ENCODE results near the gene GABRD.
"Not testable (repeated sequence)": the region's sequence is repeated elsewhere in the genome, so short reads cannot be mapped to it uniquely, and the experiment has no call there.

Gene GABRD

DNA sequence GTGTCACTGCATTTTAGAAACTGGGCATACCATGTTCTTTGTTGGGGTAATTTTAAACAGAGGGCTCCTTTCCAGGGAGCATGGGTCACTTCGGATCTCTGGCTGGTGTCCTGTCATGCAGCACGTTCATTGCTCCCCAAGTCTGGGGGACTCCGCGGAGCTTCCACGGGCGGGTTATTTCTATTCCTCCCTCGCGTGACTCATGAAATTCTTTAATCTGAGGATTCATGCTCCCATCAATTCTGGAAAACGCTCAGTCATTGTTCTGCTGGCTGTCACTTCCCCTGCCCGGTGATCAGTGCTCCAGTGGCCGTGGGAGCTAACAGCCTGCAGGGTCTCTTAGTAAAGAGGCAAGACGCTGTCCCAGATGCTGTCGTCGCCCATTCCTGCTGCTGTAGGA lies 43.6 kb upstream of the GABRD start:
- no peak for TF ChIP-seq POU2F2 (IDR thresholded peaks at IDR 0.05; ENCODE audit: low read depth, low read length)
- no peak for TF ChIP-seq SPI1 (IDR thresholded peaks at IDR 0.05; ENCODE audit: low read depth, low read length)
- no peak for TF ChIP-seq POLR2A (IDR thresholded peaks at IDR 0.05; ENCODE audit: low read depth, low read length)
- TF ChIP-seq PAX5 (IDR thresholded peaks at IDR 0.05; ENCODE audit: insufficient read depth, low read length, severe bottlenecking) = no peak
- TF ChIP-seq POLR2AphosphoS5 (IDR thresholded peaks at IDR 0.05; ENCODE audit: low read depth, low read length) = no peak
- no peak for TF ChIP-seq TAF1 (IDR thresholded peaks at IDR 0.05; ENCODE audit: low read depth, low read length)
- FAIRE-seq (no peak), DNase-seq (ENCODE audit: insufficient read length, low spot score) (no peak)

DNA sequence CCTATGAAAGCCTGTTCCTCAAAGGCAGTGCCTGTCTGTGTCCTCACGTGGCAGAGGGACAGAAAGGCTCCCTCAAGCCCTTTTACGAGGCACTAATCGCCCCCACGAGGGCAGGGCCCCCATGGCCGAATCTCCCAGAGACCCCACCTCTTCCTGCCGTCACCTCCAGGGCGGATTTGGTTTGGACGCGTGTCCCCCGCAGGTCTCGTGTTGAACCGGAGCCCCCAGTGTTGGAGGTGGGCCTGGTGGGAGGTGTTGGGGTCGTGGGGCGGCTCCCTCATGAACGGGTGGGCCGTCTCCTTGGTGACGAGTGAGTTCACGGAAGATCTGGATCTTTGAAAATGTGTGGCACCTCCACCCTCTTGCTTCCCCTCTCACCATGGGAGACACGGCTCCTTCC lies 43.1 kb upstream of the GABRD start:
- TF ChIP-seq POU2F2 (IDR thresholded peaks at IDR 0.05; ENCODE audit: low read depth, low read length) = no peak
- TF ChIP-seq SPI1 (IDR thresholded peaks at IDR 0.05; ENCODE audit: low read depth, low read length) = no peak
- TF ChIP-seq POLR2AphosphoS5 (IDR thresholded peaks at IDR 0.05; ENCODE audit: low read depth, low read length) = no peak
- TF ChIP-seq POLR2A (IDR thresholded peaks at IDR 0.05; ENCODE audit: low read depth, low read length) = no peak
- no peak for TF ChIP-seq TAF1 (IDR thresholded peaks at IDR 0.05; ENCODE audit: low read depth, low read length)
- no peak for FAIRE-seq

DNA sequence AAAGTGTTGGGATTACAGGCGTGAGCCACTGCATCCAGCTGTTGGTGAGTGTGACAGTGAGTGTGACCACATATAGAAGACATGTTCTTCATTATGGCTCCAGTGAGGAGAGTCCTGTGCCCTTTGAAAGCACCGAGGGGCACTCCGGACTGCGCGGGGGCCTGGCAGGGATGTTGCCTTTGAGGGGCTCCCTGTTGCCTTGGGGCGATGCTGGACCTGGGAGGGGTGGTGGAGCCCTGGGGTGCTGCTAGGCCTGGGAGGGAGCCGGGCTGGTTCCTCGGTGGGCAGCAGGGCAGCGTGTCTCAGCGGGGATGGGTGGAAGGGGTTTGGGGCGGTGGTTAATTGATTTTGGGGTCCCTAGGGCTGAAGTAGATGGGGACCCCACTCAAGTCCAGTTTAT lies 41.0 kb upstream of the GABRD start:
- no peak for FAIRE-seq

More for the DNA sequence above, 43.1 kb upstream of the GABRD start:
- DNase-seq (ENCODE audit: insufficient read length, low spot score) = no peak

DNA sequence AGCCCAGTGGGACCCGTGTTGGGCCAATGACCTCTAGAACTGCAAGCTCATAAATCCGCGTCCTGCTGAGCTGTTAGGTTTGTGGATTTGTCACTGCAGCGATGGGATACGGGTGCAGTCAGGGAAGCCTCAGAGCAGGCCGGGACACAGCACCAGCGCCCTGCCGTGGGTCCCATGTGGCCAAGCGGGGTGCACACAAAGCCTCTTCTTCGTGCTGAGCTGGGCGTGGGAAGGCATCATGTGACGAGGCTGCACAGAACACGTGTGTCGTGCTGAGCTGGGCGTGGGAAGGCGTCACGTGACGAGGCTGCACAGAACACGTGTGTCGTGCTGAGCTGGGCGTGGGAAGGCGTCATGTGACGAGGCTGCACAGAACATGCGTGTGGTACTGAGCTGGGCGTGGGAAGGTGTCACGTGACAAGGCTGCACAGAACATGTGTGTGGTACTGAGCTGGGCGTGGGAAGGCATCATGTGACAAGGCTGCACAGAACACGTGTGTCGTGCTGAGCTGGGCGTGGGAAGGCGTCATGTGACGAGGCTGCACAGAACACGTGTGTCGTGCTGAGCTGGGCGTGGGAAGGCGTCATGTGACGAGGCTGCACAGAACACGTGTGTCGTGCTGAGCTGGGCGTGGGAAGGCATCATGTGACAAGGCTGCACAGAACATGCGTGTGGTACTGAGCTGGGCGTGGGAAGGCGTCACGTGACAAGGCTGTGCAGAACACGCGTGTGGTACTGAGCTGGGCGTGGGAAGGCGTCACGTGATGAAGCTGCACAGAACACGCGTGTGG lies 40.3 kb upstream of the GABRD start:
- FAIRE-seq; DNase-seq (ENCODE audit: insufficient read length, low spot score): not testable (repeated sequence)

More for the DNA sequence above, 41.0 kb upstream of the GABRD start:
- no peak for DNase-seq (ENCODE audit: insufficient read length, low spot score)
- TF ChIP-seq SPI1 (IDR thresholded peaks at IDR 0.05; ENCODE audit: low read depth, low read length) (no peak), TAF1 (IDR thresholded peaks at IDR 0.05; ENCODE audit: low read depth, low read length) (no peak), POU2F2 (IDR thresholded peaks at IDR 0.05; ENCODE audit: low read depth, low read length) (no peak)

DNA sequence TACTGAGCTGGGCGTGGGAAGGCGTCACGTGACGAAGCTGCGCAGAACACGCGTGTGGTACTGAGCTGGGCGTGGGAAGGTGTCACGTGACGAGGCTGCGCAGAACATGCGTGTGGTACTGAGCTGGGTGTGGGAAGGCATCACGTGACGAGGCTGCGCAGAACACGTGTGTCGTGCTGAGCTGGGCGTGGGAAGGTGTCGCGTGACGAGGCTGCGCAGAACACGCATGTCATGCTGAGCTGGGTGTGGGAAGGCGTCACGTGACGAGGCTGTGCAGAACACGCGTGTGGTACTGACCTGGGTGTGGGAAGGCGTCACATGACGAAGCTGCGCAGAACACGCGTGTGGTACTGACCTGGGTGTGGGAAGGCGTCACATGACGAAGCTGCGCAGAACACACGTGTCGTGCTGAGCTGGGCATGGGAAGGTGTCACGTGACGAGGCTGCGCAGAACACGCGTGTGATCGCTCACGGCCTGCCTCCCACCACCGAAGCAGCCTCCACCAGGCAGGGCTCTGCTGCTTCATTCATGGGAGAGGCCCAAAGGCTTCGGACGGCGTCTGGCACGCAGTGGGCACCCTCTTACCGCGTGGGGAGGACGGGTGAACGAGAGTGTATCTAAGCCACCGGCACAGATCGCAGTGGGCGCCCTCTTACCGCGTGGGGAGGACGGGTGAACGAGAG lies 39.5 kb upstream of the GABRD start:
- TF ChIP-seq POU2F2 (IDR thresholded peaks at IDR 0.05; ENCODE audit: low read depth, low read length) (no peak), TAF1 (IDR thresholded peaks at IDR 0.05; ENCODE audit: low read depth, low read length) (no peak), POLR2AphosphoS5 (IDR thresholded peaks at IDR 0.05; ENCODE audit: low read depth, low read length) (no peak), POLR2A (IDR thresholded peaks at IDR 0.05; ENCODE audit: low read depth, low read length) (no peak), SPI1 (IDR thresholded peaks at IDR 0.05; ENCODE audit: low read depth, low read length) (no peak), PAX5 (IDR thresholded peaks at IDR 0.05; ENCODE audit: insufficient read depth, low read length, severe bottlenecking) (no peak)
- FAIRE-seq (no peak), DNase-seq (ENCODE audit: insufficient read length, low spot score) (no peak)

DNA sequence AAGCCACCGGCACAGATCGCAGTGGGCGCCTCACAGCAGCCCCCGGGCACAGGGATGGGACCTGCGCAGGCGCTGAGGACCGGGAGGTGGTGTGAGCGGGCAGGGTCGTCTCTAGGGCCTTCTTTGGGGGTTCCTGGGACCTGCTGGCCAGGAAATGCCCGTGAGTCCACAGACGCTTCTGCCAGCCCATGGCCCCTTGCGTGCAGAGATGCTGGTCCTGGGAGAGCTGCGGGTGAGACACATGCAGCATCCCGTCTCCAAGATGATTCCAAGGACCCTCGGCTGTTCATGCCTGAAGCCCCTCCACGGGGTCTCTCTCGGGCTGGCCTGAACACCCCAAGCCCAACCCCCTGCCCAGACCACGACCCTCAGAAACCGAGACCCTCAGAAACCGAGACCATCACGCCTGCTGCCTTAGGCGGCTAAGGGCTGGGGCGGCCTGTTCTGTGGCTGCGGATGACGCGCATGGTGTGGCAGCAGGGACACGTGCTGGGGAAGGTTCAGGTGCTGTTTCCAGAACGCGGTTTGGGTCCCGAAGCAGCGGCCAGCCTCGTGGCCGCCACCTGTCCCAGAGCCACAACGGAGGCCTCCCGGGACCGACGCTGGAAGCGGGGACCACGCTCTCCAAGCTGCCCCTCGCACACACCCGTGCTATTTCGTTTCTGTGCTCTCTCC lies 38.5 kb upstream of the GABRD start:
- TF ChIP-seq SPI1 (IDR thresholded peaks at IDR 0.05; ENCODE audit: low read depth, low read length) (no peak), POU2F2 (IDR thresholded peaks at IDR 0.05; ENCODE audit: low read depth, low read length) (no peak), POLR2A (IDR thresholded peaks at IDR 0.05; ENCODE audit: low read depth, low read length) (no peak), PAX5 (IDR thresholded peaks at IDR 0.05; ENCODE audit: insufficient read depth, low read length, severe bottlenecking) (no peak), POLR2AphosphoS5 (IDR thresholded peaks at IDR 0.05; ENCODE audit: low read depth, low read length) (no peak), TAF1 (IDR thresholded peaks at IDR 0.05; ENCODE audit: low read depth, low read length) (no peak)
- no peak for DNase-seq (ENCODE audit: insufficient read length, low spot score)
- FAIRE-seq = no peak

DNA sequence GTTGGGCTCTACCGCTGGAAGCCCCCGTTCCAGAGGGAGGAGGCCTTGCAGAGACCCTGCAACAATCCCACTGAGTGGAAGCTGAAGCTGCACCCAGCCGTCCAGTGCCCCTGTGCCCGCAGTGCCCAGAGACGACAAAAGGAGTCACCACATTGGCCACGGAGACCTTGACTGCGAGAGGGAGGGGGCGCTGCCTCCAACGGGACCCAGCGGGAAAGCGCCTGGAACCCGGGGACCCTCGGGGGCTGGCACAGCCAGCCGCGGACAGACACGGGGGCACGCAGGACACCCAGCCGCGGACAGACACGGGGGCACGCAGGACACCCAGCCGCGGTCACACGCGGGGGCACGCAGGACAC lies 38.0 kb upstream of the GABRD start:
- no peak for DNase-seq (ENCODE audit: insufficient read length, low spot score)
- no peak for TF ChIP-seq POU2F2 (IDR thresholded peaks at IDR 0.05; ENCODE audit: low read depth, low read length)
- TF ChIP-seq PAX5 (IDR thresholded peaks at IDR 0.05; ENCODE audit: insufficient read depth, low read length, severe bottlenecking) = no peak
- no peak for TF ChIP-seq SPI1 (IDR thresholded peaks at IDR 0.05; ENCODE audit: low read depth, low read length)
- TF ChIP-seq TAF1 (IDR thresholded peaks at IDR 0.05; ENCODE audit: low read depth, low read length) = no peak
- no peak for TF ChIP-seq POLR2A (IDR thresholded peaks at IDR 0.05; ENCODE audit: low read depth, low read length)
- no peak for TF ChIP-seq POLR2AphosphoS5 (IDR thresholded peaks at IDR 0.05; ENCODE audit: low read depth, low read length)
- no peak for FAIRE-seq

DNA sequence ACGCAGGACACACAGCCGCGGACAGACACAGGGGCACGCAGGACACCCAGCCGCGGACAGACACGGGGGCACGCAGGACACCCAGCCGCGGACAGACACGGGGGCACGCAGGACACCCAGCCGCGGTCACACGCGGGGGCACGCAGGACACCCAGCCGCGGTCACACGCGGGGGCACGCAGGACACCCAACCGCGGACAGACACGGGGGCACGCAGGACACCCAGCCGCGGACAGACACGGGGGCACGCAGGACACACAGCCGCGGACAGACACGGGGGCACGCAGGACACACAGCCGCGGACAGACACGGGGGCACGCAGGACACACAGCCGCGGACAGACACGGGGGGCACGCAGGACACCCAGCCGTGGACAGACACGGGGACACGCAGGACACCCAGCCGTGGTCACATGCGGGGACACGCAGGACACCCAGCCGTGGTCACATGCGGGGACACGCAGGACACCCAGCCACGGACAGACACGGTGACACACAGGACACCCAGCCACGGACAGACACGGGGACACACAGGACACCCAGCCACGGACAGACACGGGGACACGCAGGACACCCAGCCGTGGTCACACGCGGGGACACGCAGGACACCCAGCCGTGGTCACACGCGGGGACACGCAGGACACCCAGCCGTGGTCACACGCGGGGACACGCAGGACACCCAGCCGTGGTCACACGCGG lies 37.4 kb upstream of the GABRD start:
- not testable (repeated sequence) for FAIRE-seq; DNase-seq (ENCODE audit: insufficient read length, low spot score)

- TF ChIP-seq PAX5 (IDR thresholded peaks at IDR 0.05; ENCODE audit: insufficient read depth, low read length, severe bottlenecking) = no peak
- TF ChIP-seq TAF1 (IDR thresholded peaks at IDR 0.05; ENCODE audit: low read depth, low read length) = no peak
- TF ChIP-seq POLR2A (IDR thresholded peaks at IDR 0.05; ENCODE audit: low read depth, low read length) = no peak
- no peak for TF ChIP-seq POLR2AphosphoS5 (IDR thresholded peaks at IDR 0.05; ENCODE audit: low read depth, low read length)
- TF ChIP-seq POU2F2 (IDR thresholded peaks at IDR 0.05; ENCODE audit: low read depth, low read length) = no peak
- no peak for TF ChIP-seq SPI1 (IDR thresholded peaks at IDR 0.05; ENCODE audit: low read depth, low read length)
- no peak for DNase-seq (ENCODE audit: insufficient read length, low spot score)
- no peak for FAIRE-seq
Measured at GRCh38 chr1:1982379-1983232, 36.5 kb upstream of the GABRD start.

All from GM12891 (cell line).